Endodermal cell (in vitro differentiated cells): ENCODE measurements around the gene CORO1C. TPM values are rescaled to one million over a fixed set of nuclear protein-coding genes. Genes with fewer than 3 reads are reported as not detected.
A peak's percentile ranks its signal among the peaks of the same experiment; 100 is the strongest.

Source experiments
- DNase-seq: peaks from one replicate; pipeline ENCODE4 v3.0.0-alpha.2; 2017
- H3K27ac ChIP-seq: 2 replicates; pipeline ENCODE4 v1.5.1; 2013; ENCODE audit warnings: mild to moderate bottlenecking, low read depth, low read length, moderate library complexity
- H3K27me3 ChIP-seq: 2 replicates; pipeline ENCODE4 v1.6.1; 2013; ENCODE audit warnings: mild to moderate bottlenecking, low read length, moderate library complexity; ENCODE audit not compliant: insufficient read depth, control insufficient read depth, poor library complexity, severe bottlenecking
- H3K36me3 ChIP-seq: 2 replicates; pipeline ENCODE4 v1.7.0; 2013; ENCODE audit warnings: mild to moderate bottlenecking, low read length, moderate library complexity; ENCODE audit not compliant: control insufficient read depth, insufficient read depth
- H3K4me1 ChIP-seq: one replicate; pipeline ENCODE4 v1.7.0; 2013; ENCODE audit warnings: low read length; ENCODE audit not compliant: control insufficient read depth, insufficient read depth
- H3K4me3 ChIP-seq: 2 replicates; pipeline ENCODE4 v1.5.1; 2013; ENCODE audit warnings: mild to moderate bottlenecking, low read length, moderate library complexity
- H3K9ac ChIP-seq: 2 replicates; pipeline ENCODE4 v1.6.1; 2013; ENCODE audit warnings: mild to moderate bottlenecking, low read length, moderate library complexity; ENCODE audit not compliant: poor library complexity, severe bottlenecking; ENCODE audit errors: extremely low read depth
- H3K9me3 ChIP-seq: 2 replicates; pipeline ENCODE4 v1.6.1; 2013; ENCODE audit warnings: mild to moderate bottlenecking, low read length, moderate library complexity; ENCODE audit not compliant: control insufficient read depth
- H3K27ac Mint-ChIP-seq: 2 replicates; pipeline ENCODE4 v1.8.0; 2020; ENCODE audit warnings: mixed read lengths
- H3K27me3 Mint-ChIP-seq: 2 replicates; pipeline ENCODE4 v1.8.0; 2021; ENCODE audit warnings: mild to moderate bottlenecking, mixed read lengths; ENCODE audit not compliant: insufficient read depth
- H3K36me3 Mint-ChIP-seq: 2 replicates; pipeline ENCODE4 v1.8.0; 2020; ENCODE audit warnings: low read depth, mixed read lengths
- H3K4me1 Mint-ChIP-seq: 2 replicates; pipeline ENCODE4 v1.8.0; 2020; ENCODE audit warnings: mixed read lengths
- H3K4me3 Mint-ChIP-seq: 2 replicates; pipeline ENCODE4 v1.8.0; 2020; ENCODE audit warnings: mild to moderate bottlenecking, moderate library complexity, mixed read lengths
- H3K9me3 Mint-ChIP-seq: 2 replicates; pipeline ENCODE4 v1.8.0; 2020; ENCODE audit warnings: mild to moderate bottlenecking, mixed read lengths
- WGBS, 2 experiments: methylation state at CpG; one replicate each; pipeline versions ENCODE4 v1.1.5 to v1.1.7; 2013; ENCODE audit warnings: missing lambda C conversion rate in 2 of 2, mixed read lengths in 1 of 2; ENCODE audit not compliant: insufficient coverage in 1 of 2, insufficient read length in 1 of 2; 5-methylcytosine and 5-hydroxymethylcytosine counted together
- long read RNA-seq, 4 experiments: library from polyadenylated mRNA in 2 of 4; library from RNA in 1 of 4; library from capped mRNA in 1 of 4; stranded (forward) in 3 of 4; unstranded in 1 of 4; transcript quantifications; one replicate each; pipeline ENCODE4 v2.0.0, GENCODE V29; 2020 to 2021; ENCODE audit warnings: inconsistent platforms in 1 of 4
- polyA plus RNA-seq, 2 experiments: library from polyadenylated mRNA; stranded (reverse); fragments of 50-300 nt; gene quantifications; one replicate each; pipeline ENCODE4 v1.2.3, GENCODE V29; 2013
- total RNA-seq, 2 donors: library from RNA; stranded (reverse); fragmentation: NEBNext Ultra II Directional in 1 of 2; extraction: Animal tissue kit (Norgen Biotek cat#: 25700) in 1 of 2; gene quantifications; 2 replicates in 1 of 2; 3 replicates in 1 of 2; pipeline ENCODE4 v1.2.1, GENCODE V29; 2021
- TF ChIP-seq, protein P1 (sequence below): fragments of 200-600 bp; sonication (generic); conservative IDR thresholded peaks from 2 replicates; pipeline ENCODE4 v1.5.0; 2021; ENCODE audit warnings: antibody characterized with exemption, mild to moderate bottlenecking

The CORO1C gene
- 100 to 1,000 TPM; 122 to 125 TPM for total RNA-seq
- 143 TPM for polyA plus RNA-seq (2013, experiment 1 of 2)
- polyA plus RNA-seq (2013, experiment 2 of 2): 130 TPM
- long read RNA-seq, experiment 1, transcript CORO1C-201 (11 exons, 3,892 nt): major isoform, 14 of 39 reads
- long read RNA-seq, experiment 1, partial matches to known transcripts: 4 of 39 reads
- long read RNA-seq, experiment 1, other reads (novel, unspliced or antisense): 21 of 39 reads
- long read RNA-seq, experiment 2, transcript CORO1C-201 (11 exons, 3,892 nt): major isoform, 153 of 190 reads
- long read RNA-seq, experiment 2, partial matches to known transcripts: 19 of 190 reads
- long read RNA-seq, experiment 2, other reads (novel, unspliced or antisense): 18 of 190 reads
- long read RNA-seq, experiment 3, transcript CORO1C-201 (11 exons, 3,892 nt): major isoform, 219 of 254 reads
- long read RNA-seq, experiment 3, partial matches to known transcripts: 9 of 254 reads
- long read RNA-seq, experiment 3, other reads (novel, unspliced or antisense): 26 of 254 reads
- long read RNA-seq, experiment 4, transcript CORO1C-201 (11 exons, 3,892 nt): major isoform, 13 of 37 reads
- long read RNA-seq, experiment 4, partial matches to known transcripts: 16 of 37 reads
- long read RNA-seq, experiment 4, other reads (novel, unspliced or antisense): 8 of 37 reads

DNA sequence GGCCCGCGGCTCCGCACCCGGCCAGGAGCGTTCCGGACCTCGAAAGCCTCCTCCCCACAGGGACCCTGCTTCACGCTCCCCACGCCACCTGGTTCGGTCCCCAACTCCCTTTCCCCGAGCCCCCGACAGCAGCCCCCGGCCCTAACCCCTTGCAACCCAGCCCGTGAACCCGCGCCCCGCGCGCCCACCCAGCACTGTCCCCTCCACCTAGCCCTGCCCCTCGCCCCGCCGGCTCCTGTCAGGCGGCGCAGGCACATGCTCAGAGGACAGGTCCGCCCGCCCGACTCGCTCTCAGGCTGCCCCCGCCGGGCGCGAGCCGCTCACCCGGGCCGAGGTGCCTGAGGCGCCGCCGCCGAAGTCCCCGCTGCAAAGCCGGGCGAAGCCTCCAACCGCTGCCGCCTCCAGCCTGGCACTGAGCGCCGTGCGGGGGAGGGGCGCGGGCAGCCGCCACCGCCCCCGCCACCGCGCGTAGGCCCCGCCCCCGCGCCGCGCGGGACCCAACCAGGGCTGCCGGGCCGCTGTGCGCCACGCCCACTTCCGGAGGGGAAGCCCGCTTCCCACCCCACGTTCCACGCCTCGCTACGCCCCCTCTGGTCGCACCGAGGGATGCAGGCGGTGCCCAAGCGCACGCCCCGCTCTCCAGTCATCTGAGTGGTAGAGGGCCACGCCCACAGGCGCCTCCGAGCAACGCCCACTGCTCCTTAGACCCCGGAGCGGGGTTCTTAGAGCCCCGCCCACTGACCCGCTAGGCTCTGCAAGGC, at the start of gene CORO1C:
CORO1C (minus strand) TSS at position 414 of the 761 bp plus-strand sequence. CDS start 30,200 bp downstream, outside the sequence.
- TF ChIP-seq, protein P1, sequence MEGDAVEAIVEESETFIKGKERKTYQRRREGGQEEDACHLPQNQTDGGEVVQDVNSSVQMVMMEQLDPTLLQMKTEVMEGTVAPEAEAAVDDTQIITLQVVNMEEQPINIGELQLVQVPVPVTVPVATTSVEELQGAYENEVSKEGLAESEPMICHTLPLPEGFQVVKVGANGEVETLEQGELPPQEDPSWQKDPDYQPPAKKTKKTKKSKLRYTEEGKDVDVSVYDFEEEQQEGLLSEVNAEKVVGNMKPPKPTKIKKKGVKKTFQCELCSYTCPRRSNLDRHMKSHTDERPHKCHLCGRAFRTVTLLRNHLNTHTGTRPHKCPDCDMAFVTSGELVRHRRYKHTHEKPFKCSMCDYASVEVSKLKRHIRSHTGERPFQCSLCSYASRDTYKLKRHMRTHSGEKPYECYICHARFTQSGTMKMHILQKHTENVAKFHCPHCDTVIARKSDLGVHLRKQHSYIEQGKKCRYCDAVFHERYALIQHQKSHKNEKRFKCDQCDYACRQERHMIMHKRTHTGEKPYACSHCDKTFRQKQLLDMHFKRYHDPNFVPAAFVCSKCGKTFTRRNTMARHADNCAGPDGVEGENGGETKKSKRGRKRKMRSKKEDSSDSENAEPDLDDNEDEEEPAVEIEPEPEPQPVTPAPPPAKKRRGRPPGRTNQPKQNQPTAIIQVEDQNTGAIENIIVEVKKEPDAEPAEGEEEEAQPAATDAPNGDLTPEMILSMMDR: peak; percentile 89
- Mint-ChIP-seq H3K36me3 (no peaks in the 10 kb centered on the region), H3K4me1 (peaks cover 19% of the 10 kb centered on the region), H3K27me3 (no peaks in the 10 kb centered on the region), H3K27ac (peak within 1 kb of the TSS; percentile 100), H3K9me3 (no peaks in the 10 kb centered on the region), H3K4me3 (peak within 1 kb of the TSS; percentile 95)
- 0 to 1% methylated on average over 27 to 85 of the region's 85 CpGs for WGBS, 2 experiments
- DNase-seq: peak; percentile 100
- Histone ChIP-seq H3K27me3 (no peaks in the 10 kb centered on the region), H3K9me3 (no peaks in the 10 kb centered on the region), H3K27ac (peak within 1 kb of the TSS; percentile 97), H3K4me1 (no peaks in the 10 kb centered on the region), H3K4me3 (peak within 1 kb of the TSS; percentile 90), H3K9ac (peak within 1 kb of the TSS; percentile 84), H3K36me3 (no peaks in the 10 kb centered on the region)

DNA sequence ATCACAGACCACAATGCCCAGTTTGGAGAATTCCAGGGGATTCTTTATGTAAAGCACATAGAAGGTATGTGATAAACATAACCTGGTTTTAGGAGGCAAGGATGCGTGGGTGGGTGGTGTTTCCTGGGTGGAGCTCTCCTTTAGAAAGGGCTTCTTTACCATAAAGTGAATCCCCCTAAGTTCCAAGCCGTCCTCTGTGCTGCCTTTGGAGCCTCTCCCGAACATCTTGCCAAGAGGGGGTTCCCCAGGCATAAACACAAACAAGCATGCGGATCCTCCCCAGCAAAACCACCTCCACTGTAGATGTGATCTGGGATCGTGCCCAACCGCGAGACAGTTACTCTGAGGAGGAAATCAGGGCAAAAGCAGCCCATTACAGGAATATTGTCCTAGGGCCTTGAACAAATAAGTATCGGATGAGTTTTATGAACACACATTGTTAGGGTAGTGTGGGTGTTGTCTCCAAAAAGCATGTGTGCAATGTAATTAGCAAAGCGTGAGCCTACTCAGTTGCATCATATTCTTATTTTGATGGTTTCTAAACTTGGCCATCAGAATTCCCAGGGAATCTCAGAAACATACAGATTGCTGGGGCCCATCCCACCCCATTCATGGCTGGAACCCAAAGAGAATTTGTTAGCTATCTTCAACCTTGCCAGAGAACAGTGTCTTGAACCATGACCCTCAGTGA, 48.8 kb upstream of the CORO1C start:
- Mint-ChIP-seq H3K27me3 (no peaks in the 10 kb centered on the region), H3K4me3 (no peak overlapping the region), H3K4me1 (peaks cover 16% of the 10 kb centered on the region), H3K9me3 (no peaks in the 10 kb centered on the region), H3K36me3 (peaks cover 3% of the 10 kb centered on the region), H3K27ac (no peak overlapping the region)
- Histone ChIP-seq H3K9ac (no peak overlapping the region), H3K4me3 (no peak overlapping the region), H3K27me3 (no peaks in the 10 kb centered on the region), H3K36me3 (no peaks in the 10 kb centered on the region), H3K4me1 (no peaks in the 10 kb centered on the region), H3K27ac (no peak overlapping the region), H3K9me3 (no peaks in the 10 kb centered on the region)
- 93 to 100% methylated on average over 5 to 9 of the region's 9 CpGs for whole genome bisulfite sequencing, 2 experiments
- DNase-seq: no peak
- TF ChIP-seq, protein P1: no peak

DNA sequence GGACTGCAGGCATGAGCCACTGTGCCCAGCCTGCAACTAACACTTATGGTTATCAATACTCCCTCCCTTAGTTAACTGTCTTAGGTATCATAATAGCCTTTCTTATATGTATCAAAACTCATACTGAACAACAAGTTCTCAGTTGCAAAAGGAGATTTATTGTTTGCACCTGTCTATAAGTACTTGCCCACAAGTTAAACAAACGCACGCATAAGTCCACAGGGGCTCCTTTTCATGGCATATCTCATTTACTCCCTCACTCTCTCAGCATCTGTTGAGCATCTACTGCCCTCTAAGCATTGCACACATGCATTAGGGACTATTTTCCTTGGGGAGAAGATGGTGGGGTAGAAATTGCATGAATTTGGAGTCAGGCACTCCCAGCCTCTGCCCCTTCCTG, 46.7 kb upstream of the CORO1C start:
- DNase-seq: no peak
- WGBS, 2 experiments: 96 to 100% methylated on average over 2 of the region's 2 CpGs
- Mint-ChIP-seq H3K9me3 (no peaks in the 10 kb centered on the region), H3K4me3 (no peak overlapping the region), H3K36me3 (no peaks in the 10 kb centered on the region), H3K27ac (no peak overlapping the region), H3K4me1 (no peaks in the 10 kb centered on the region), H3K27me3 (no peaks in the 10 kb centered on the region)
- no peaks in the 10 kb centered on the region for H3K9me3 ChIP-seq
- no peak overlapping the region for H3K27ac ChIP-seq
- H3K4me1 ChIP-seq: no peaks in the 10 kb centered on the region
- TF ChIP-seq, protein P1: no peak
- H3K4me3 ChIP-seq: no peak overlapping the region
- H3K9ac ChIP-seq: no peak overlapping the region
- H3K36me3 ChIP-seq: no peaks in the 10 kb centered on the region
- H3K27me3 ChIP-seq: no peaks in the 10 kb centered on the region
